C4-2B (cell line): ENCODE measurements around the gene LDLRAD3.

Experiments
- ZFX ChIP-seq: fragments of 450-650 bp; IDR thresholded peaks from 2 replicates; pipeline ENCODE4 v1.6.1; 2017
- TF ChIP-seq, protein P1 (sequence below): fragments of 450-650 bp; conservative IDR thresholded peaks from 2 replicates; pipeline ENCODE4 v1.5.1; 2017; ENCODE audit warnings: mild to moderate bottlenecking

DNA sequence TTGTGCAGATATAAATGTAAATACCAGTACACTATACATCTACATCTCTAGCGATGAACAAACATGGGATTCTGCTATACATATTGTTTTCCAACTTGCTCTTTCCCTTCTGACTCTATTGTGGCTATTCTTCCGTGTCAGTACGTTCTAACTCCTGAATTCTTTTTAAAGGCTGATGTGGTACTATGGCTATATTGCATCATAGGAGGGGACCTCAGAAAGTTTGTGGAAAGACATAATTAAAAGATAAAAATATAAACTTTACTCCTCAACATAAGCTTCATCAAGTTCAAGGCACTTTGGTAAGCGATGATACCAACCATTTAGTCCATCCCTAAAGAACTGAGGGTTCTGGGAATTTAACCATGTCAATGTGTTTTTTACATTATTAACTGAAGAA is 72.8 kb downstream of the LDLRAD3 start:
- TF ChIP-seq, protein P1, sequence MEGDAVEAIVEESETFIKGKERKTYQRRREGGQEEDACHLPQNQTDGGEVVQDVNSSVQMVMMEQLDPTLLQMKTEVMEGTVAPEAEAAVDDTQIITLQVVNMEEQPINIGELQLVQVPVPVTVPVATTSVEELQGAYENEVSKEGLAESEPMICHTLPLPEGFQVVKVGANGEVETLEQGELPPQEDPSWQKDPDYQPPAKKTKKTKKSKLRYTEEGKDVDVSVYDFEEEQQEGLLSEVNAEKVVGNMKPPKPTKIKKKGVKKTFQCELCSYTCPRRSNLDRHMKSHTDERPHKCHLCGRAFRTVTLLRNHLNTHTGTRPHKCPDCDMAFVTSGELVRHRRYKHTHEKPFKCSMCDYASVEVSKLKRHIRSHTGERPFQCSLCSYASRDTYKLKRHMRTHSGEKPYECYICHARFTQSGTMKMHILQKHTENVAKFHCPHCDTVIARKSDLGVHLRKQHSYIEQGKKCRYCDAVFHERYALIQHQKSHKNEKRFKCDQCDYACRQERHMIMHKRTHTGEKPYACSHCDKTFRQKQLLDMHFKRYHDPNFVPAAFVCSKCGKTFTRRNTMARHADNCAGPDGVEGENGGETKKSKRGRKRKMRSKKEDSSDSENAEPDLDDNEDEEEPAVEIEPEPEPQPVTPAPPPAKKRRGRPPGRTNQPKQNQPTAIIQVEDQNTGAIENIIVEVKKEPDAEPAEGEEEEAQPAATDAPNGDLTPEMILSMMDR, result no peak
- TF ChIP-seq ZFX, result no peak
